ENCODE data around the gene PUM1.
"Not testable (repeated sequence)": the region's sequence is repeated elsewhere in the genome, so short reads cannot be mapped to it uniquely, and the experiment has no call there.

DNA sequence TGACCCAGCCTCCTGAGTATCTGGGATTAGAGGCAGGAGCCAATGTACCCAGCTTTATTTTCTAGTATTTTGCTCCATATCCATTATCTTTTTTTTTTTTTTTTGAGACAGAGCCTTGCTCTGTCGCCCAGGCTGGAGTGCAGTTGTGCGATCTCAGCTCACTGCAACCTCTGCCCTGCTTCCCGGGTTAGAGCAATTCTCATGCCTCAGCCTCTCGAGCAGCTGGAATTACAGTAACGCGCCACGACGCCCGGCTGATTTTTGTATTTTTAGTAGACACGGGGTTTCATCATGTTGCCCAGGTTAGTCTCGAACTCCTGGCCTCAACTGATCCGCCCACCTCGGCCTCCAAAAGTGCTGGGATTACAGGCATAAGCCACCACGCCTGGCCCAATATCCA lies 12.9 kb downstream of the PUM1 start:
- TF ChIP-seq, protein P1, sequence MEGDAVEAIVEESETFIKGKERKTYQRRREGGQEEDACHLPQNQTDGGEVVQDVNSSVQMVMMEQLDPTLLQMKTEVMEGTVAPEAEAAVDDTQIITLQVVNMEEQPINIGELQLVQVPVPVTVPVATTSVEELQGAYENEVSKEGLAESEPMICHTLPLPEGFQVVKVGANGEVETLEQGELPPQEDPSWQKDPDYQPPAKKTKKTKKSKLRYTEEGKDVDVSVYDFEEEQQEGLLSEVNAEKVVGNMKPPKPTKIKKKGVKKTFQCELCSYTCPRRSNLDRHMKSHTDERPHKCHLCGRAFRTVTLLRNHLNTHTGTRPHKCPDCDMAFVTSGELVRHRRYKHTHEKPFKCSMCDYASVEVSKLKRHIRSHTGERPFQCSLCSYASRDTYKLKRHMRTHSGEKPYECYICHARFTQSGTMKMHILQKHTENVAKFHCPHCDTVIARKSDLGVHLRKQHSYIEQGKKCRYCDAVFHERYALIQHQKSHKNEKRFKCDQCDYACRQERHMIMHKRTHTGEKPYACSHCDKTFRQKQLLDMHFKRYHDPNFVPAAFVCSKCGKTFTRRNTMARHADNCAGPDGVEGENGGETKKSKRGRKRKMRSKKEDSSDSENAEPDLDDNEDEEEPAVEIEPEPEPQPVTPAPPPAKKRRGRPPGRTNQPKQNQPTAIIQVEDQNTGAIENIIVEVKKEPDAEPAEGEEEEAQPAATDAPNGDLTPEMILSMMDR (IDR thresholded peaks at IDR 0.05) = not testable (repeated sequence)
- not testable (repeated sequence) for TF ChIP-seq POLR2A (IDR thresholded peaks at IDR 0.05)

Measured in thyroid gland (tissue), 4 donors.